ENCODE measurements around the gene MRPL23.

DNA sequence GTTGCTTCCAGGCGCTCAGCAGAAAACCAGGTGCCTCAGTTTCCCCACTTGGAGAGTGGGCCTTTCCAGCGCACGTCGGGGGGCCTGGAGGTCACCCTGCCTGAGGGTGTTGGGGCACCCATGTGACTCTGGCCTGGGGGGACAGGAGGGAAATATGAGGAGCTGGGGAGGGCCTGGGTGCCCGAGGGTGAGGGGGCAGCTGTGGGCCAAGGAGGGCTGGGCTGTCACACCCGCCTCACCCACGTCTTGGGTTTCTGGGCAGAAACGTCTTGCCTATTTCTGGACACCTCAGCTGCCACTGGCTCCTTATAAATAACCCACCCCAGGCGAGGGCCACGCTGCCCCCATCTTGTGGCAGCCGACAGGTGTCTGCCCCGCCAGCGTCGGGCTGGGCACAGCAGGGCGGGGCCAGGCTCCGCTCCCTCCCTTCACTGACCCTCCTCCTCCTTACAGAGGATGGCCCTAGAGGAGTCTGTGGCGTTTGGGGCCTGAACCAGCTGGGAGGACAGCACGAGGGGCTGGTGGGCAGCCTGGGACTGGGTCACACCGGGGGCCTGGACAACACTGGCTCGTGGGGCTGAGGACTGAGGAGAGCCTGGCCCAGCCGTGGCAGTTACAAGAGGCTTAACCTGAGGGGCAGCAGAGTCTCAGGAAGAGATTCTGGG is 26.1 kb upstream of the MRPL23 start:
- TF ChIP-seq, protein P1, sequence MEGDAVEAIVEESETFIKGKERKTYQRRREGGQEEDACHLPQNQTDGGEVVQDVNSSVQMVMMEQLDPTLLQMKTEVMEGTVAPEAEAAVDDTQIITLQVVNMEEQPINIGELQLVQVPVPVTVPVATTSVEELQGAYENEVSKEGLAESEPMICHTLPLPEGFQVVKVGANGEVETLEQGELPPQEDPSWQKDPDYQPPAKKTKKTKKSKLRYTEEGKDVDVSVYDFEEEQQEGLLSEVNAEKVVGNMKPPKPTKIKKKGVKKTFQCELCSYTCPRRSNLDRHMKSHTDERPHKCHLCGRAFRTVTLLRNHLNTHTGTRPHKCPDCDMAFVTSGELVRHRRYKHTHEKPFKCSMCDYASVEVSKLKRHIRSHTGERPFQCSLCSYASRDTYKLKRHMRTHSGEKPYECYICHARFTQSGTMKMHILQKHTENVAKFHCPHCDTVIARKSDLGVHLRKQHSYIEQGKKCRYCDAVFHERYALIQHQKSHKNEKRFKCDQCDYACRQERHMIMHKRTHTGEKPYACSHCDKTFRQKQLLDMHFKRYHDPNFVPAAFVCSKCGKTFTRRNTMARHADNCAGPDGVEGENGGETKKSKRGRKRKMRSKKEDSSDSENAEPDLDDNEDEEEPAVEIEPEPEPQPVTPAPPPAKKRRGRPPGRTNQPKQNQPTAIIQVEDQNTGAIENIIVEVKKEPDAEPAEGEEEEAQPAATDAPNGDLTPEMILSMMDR (IDR thresholded peaks at IDR 0.05; ENCODE audit: insufficient read depth, low read length, poor library complexity, severe bottlenecking): no peak
- no peak for TF ChIP-seq EZH2phosphoT487 (conservative IDR thresholded peaks at IDR 0.05; ENCODE audit: low read length)

Measured in SU-DHL-6 (cell line).